Measurements from ENCODE around the gene ENOSF1.
A peak's percentile ranks its signal among the peaks of the same experiment; 100 is the strongest.

ENOSF1 gene

GRCh38 chr18:634551-635045 is 77.8 kb downstream of the ENOSF1 start:
- DNase-seq (ENCODE audit: low spot score), result no peak

GRCh38 chr18:631560-631959 is 80.9 kb downstream of the ENOSF1 start:
- no peak for DNase-seq (ENCODE audit: low spot score)

GRCh38 chr18:629269-630150 is 82.9 kb downstream of the ENOSF1 start:
- DNase-seq (ENCODE audit: low spot score), result no peak

- no peak for DNase-seq (ENCODE audit: low spot score)
These were observed 85.2 kb downstream of the ENOSF1 start for GRCh38 chr18:627231-627630.

GRCh38 chr18:623761-624620 is 88.4 kb downstream of the ENOSF1 start:
- DNase-seq (ENCODE audit: low spot score), result peak; percentile 75

GRCh38 chr18:622289-622688 is 90.1 kb downstream of the ENOSF1 start:
- DNase-seq (ENCODE audit: low spot score), result peak; percentile 72

- DNase-seq (ENCODE audit: low spot score), result no peak
These were observed 91.0 kb downstream of the ENOSF1 start for GRCh38 chr18:621291-622043.
